Mesothelial cell of epicardium (in vitro differentiated cells): ENCODE measurements around the gene ADARB2. TPM values are rescaled to one million over a fixed set of nuclear protein-coding genes. Genes with fewer than 3 reads are reported as not detected.
"Not testable (repeated sequence)": the region's sequence is repeated elsewhere in the genome, so short reads cannot be mapped to it uniquely, and the experiment has no call there.

Source experiments
- DNase-seq, 2 experiments: peaks; one replicate each; pipeline ENCODE4 v3.0.0; 2021; ENCODE audit warnings: low spot score in 2 of 2; ENCODE audit not compliant: unreplicated experiment in 2 of 2
- H3K27ac Mint-ChIP-seq: 2 replicates; pipeline ENCODE4 v1.8.0; 2021; ENCODE audit warnings: mixed read lengths
- H3K27me3 Mint-ChIP-seq: 2 replicates; pipeline ENCODE4 v1.8.0; 2021; ENCODE audit warnings: low read depth, mixed read lengths
- H3K36me3 Mint-ChIP-seq: 2 replicates; pipeline ENCODE4 v1.8.0; 2021; ENCODE audit warnings: mixed read lengths
- H3K4me1 Mint-ChIP-seq: 2 replicates; pipeline ENCODE4 v1.8.0; 2021; ENCODE audit warnings: mixed read lengths
- H3K4me3 Mint-ChIP-seq: 2 replicates; pipeline ENCODE4 v1.8.0; 2021; ENCODE audit warnings: mild to moderate bottlenecking, moderate library complexity, mixed read lengths
- H3K9me3 Mint-ChIP-seq: 2 replicates; pipeline ENCODE4 v1.8.0; 2021; ENCODE audit warnings: mixed read lengths
- total RNA-seq: library from RNA; stranded (reverse); gene quantifications from 3 replicates; pipeline ENCODE4 v1.2.1, GENCODE V29; 2021
- TF ChIP-seq, protein P1 (sequence below): fragments of 200-600 bp; sonication (generic); IDR thresholded peaks from one replicate; pipeline ENCODE4 v1.5.0; 2021; ENCODE audit warnings: antibody characterized with exemption; ENCODE audit not compliant: unreplicated experiment

ADARB2 gene
- total RNA-seq, 1 donor from 2014 or later = 0.38 TPM

DNA sequence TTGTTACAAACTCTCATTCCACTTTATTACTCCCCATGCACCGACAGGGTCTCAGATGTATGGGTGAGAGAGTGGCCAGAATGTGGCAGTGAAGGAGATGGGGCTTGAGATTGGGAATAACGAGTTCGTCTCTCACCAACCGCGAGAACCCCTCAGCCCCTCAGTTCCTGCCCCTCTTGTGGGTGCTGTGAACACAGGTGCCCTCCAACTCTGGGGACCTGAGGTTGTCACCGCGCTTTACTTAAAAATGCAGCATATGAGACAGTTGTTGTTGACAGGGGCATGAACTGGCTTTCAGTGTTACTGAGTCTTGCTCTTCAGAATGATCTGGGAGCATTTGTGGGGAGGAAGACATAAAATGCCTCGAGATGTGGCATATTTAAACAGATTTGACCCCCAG is 391.1 kb downstream of the ADARB2 start:
- H3K27ac Mint-ChIP-seq = no peak overlapping the region
- no peak overlapping the region for H3K4me3 Mint-ChIP-seq
- DNase-seq = no peak
- no peaks in the 10 kb centered on the region for H3K9me3 Mint-ChIP-seq
- no peaks in the 10 kb centered on the region for H3K36me3 Mint-ChIP-seq
- H3K27me3 Mint-ChIP-seq = peaks cover 25% of the 10 kb centered on the region
- TF ChIP-seq, protein P1, sequence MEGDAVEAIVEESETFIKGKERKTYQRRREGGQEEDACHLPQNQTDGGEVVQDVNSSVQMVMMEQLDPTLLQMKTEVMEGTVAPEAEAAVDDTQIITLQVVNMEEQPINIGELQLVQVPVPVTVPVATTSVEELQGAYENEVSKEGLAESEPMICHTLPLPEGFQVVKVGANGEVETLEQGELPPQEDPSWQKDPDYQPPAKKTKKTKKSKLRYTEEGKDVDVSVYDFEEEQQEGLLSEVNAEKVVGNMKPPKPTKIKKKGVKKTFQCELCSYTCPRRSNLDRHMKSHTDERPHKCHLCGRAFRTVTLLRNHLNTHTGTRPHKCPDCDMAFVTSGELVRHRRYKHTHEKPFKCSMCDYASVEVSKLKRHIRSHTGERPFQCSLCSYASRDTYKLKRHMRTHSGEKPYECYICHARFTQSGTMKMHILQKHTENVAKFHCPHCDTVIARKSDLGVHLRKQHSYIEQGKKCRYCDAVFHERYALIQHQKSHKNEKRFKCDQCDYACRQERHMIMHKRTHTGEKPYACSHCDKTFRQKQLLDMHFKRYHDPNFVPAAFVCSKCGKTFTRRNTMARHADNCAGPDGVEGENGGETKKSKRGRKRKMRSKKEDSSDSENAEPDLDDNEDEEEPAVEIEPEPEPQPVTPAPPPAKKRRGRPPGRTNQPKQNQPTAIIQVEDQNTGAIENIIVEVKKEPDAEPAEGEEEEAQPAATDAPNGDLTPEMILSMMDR = no peak
- H3K4me1 Mint-ChIP-seq = no peaks in the 10 kb centered on the region

DNA sequence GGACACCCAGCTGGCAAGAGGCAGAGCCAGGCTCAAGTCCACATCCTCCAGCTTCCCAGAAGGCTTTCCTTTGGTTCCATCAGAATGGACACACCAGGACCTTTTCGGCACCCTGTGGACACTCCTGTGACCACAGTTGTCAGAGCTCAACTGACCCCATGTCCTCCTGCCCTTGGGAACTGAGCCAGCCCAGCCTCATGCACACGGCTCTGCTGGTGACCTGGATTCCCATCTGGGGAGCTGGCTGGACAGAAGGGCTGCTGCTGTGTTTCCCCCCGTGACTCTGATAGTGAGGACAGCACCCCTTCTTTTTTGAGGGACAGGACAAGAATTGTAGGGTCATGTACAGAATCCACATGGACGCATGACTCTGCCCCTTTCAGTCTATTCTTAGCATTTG is 392.0 kb downstream of the ADARB2 start:
- Mint-ChIP-seq H3K27me3 (peaks cover 25% of the 10 kb centered on the region), H3K36me3 (no peaks in the 10 kb centered on the region), H3K4me1 (no peaks in the 10 kb centered on the region), H3K27ac (no peak overlapping the region), H3K9me3 (no peaks in the 10 kb centered on the region), H3K4me3 (no peak overlapping the region)
- DNase-seq = no peak
- TF ChIP-seq, protein P1 = no peak

DNA sequence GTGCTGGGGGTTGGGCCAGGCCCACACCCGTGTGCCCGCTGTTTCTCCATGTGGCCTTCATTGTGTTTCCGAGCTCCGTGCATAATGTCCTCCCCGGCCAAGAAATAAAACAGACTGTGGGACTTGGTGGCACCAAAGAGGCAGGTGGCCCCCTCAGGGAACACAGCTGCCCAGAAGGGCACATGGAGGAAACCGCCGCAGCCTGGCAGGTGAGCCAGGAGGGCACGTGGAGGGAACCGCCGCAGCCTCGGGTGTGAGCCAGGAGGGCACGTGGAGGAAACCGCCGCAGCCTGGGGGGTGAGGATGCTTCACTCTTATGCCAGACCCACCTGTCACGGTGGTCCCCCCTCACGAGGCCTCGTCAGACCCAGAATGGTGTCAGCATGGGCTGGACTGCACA is 392.5 kb downstream of the ADARB2 start:
- H3K4me1 Mint-ChIP-seq = no peaks in the 10 kb centered on the region
- no peak overlapping the region for H3K27ac Mint-ChIP-seq
- H3K27me3 Mint-ChIP-seq = peaks cover 25% of the 10 kb centered on the region
- TF ChIP-seq, protein P1 = no peak
- DNase-seq = no peak
- no peaks in the 10 kb centered on the region for H3K36me3 Mint-ChIP-seq
- no peaks in the 10 kb centered on the region for H3K9me3 Mint-ChIP-seq
- no peak overlapping the region for H3K4me3 Mint-ChIP-seq

DNA sequence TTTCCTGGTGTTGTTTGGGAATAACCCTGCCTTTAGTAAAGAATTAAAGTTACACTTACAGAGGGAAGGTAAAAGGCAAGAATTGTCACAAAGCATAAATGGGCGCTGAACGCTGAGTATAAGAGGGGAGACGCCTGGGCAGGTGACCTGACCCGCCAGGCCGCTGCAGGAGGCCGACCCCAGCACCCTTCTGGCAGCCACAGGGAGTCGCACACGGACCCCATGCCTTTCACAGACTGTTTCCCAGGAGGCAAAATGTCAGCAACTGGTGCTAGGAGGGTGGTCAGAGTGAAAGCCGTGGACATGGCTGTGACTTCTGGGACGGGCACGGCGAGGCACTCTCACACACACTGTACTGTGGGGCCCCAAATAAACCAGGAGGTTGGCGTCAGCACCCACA is 392.9 kb downstream of the ADARB2 start:
- Mint-ChIP-seq H3K27me3 (peaks cover 27% of the 10 kb centered on the region), H3K4me1 (no peaks in the 10 kb centered on the region), H3K27ac (no peak overlapping the region), H3K9me3 (no peaks in the 10 kb centered on the region), H3K4me3 (no peak overlapping the region), H3K36me3 (no peaks in the 10 kb centered on the region)
- TF ChIP-seq, protein P1 = no peak
- DNase-seq = no peak

DNA sequence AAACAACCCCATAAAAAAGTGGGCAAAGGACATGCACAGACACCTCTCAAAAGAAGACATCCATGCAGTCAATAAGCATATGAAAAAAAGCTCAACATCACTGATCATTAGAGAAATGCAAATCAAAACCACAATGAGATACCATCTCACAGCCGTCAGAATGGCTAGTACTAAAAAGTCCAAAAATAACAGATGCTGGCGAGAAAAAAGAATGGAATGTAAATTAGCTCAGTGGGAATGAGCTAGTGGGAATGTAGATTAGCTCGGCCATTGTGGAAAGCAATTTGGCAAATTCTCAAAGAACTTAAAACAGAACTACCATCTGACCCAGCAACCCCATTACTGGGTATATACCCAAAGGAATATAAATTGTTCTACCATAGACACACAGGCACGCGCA is 394.1 kb downstream of the ADARB2 start:
- Mint-ChIP-seq H3K36me3 (no peaks in the 10 kb centered on the region), H3K9me3 (no peaks in the 10 kb centered on the region), H3K4me1 (peaks cover 2% of the 10 kb centered on the region), H3K4me3 (no peak overlapping the region), H3K27me3 (peaks cover 37% of the 10 kb centered on the region), H3K27ac (no peak overlapping the region)
- DNase-seq = no peak
- TF ChIP-seq, protein P1 = no peak

DNA sequence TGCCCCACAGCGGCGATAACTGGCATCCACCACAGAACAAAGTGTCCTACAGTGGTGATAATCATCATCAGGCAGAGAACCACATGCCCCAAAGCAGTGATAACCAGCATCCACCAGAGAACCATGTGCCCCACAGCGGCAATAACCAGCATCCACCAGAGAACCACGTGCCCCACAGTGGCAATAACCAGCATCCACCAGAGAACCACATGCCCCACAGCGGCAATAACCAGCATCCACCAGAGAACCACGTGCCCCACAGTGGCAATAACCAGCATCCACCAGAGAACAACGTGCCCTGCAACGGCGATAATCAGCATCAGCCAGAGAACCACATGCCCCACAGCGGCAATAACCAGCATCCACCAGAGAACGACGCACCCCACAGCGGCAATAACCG is 396.3 kb downstream of the ADARB2 start:
- not testable (repeated sequence) for H3K4me3 Mint-ChIP-seq, H3K27ac Mint-ChIP-seq, H3K4me1 Mint-ChIP-seq, H3K9me3 Mint-ChIP-seq, H3K36me3 Mint-ChIP-seq, DNase-seq
- peaks cover 45% of the 10 kb centered on the region for H3K27me3 Mint-ChIP-seq
